ENCODE results near the gene JAKMIP1. TPM values are rescaled to one million over a fixed set of nuclear protein-coding genes. Genes with fewer than 3 reads are reported as not detected.

Gene JAKMIP1
- polyA plus RNA-seq, 1 donor from 2014 or later: 15.3 TPM

GRCh38 chr4:6160536-6160935, 39.8 kb downstream of the JAKMIP1 start:
- H3K36me3 ChIP-seq (ENCODE audit: insufficient read depth, low read length): no peaks in the 10 kb centered on the region
- H3F3A ChIP-seq (ENCODE audit: insufficient read depth, low read length, poor library complexity, severe bottlenecking): no peaks in the 10 kb centered on the region
- peaks cover 11% of the 10 kb centered on the region for H3K9me3 ChIP-seq (ENCODE audit: low read length)
- no peak overlapping the region for H3K27ac ChIP-seq (ENCODE audit: low read length)
- no peak overlapping the region for H3K9ac ChIP-seq (ENCODE audit: low read length)
- H3K9me2 ChIP-seq (ENCODE audit: insufficient read depth, low read length): no peaks in the 10 kb centered on the region
- no peaks in the 10 kb centered on the region for H3K79me2 ChIP-seq (replicated peaks; ENCODE audit: insufficient read depth, low read length)
- H2AFZ ChIP-seq (ENCODE audit: low read depth, low read length): no peak overlapping the region
- H4K20me1 ChIP-seq (ENCODE audit: insufficient read depth): no peaks in the 10 kb centered on the region
- no peak overlapping the region for H3K4me2 ChIP-seq (ENCODE audit: low read length)
- no peak overlapping the region for H3K4me3 ChIP-seq (ENCODE audit: low read length)
- no peaks in the 10 kb centered on the region for H3K27me3 ChIP-seq (ENCODE audit: insufficient read depth, low read depth, low read length)
- TF ChIP-seq EZH2 (IDR thresholded peaks at IDR 0.05; ENCODE audit: borderline replicate concordance, insufficient read depth, low read length, poor library complexity, severe bottlenecking) (no peak), EP300 (conservative IDR thresholded peaks at IDR 0.05; ENCODE audit: poor library complexity, severe bottlenecking) (no peak), CTCF (IDR thresholded peaks at IDR 0.05; ENCODE audit: poor library complexity, severe bottlenecking) (no peak), MXI1 (conservative IDR thresholded peaks at IDR 0.05; ENCODE audit: poor library complexity, severe bottlenecking) (no peak), TAF1 (IDR thresholded peaks at IDR 0.05; ENCODE audit: low read depth) (no peak), SMC3 (conservative IDR thresholded peaks at IDR 0.05; ENCODE audit: poor library complexity) (no peak), POLR2AphosphoS5 (IDR thresholded peaks at IDR 0.05) (no peak), RAD21 (conservative IDR thresholded peaks at IDR 0.05) (no peak)
- TF ChIP-seq, protein P1, sequence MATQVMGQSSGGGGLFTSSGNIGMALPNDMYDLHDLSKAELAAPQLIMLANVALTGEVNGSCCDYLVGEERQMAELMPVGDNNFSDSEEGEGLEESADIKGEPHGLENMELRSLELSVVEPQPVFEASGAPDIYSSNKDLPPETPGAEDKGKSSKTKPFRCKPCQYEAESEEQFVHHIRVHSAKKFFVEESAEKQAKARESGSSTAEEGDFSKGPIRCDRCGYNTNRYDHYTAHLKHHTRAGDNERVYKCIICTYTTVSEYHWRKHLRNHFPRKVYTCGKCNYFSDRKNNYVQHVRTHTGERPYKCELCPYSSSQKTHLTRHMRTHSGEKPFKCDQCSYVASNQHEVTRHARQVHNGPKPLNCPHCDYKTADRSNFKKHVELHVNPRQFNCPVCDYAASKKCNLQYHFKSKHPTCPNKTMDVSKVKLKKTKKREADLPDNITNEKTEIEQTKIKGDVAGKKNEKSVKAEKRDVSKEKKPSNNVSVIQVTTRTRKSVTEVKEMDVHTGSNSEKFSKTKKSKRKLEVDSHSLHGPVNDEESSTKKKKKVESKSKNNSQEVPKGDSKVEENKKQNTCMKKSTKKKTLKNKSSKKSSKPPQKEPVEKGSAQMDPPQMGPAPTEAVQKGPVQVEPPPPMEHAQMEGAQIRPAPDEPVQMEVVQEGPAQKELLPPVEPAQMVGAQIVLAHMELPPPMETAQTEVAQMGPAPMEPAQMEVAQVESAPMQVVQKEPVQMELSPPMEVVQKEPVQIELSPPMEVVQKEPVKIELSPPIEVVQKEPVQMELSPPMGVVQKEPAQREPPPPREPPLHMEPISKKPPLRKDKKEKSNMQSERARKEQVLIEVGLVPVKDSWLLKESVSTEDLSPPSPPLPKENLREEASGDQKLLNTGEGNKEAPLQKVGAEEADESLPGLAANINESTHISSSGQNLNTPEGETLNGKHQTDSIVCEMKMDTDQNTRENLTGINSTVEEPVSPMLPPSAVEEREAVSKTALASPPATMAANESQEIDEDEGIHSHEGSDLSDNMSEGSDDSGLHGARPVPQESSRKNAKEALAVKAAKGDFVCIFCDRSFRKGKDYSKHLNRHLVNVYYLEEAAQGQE (IDR thresholded peaks at IDR 0.05; ENCODE audit: borderline replicate concordance): no peak

GRCh38 chr4:6157926-6158325, 42.4 kb downstream of the JAKMIP1 start:
- H3K27me3 ChIP-seq (ENCODE audit: insufficient read depth, low read depth, low read length): no peaks in the 10 kb centered on the region
- TF ChIP-seq EP300 (conservative IDR thresholded peaks at IDR 0.05; ENCODE audit: poor library complexity, severe bottlenecking) (no peak), EZH2 (IDR thresholded peaks at IDR 0.05; ENCODE audit: borderline replicate concordance, insufficient read depth, low read length, poor library complexity, severe bottlenecking) (no peak), CTCF (IDR thresholded peaks at IDR 0.05; ENCODE audit: poor library complexity, severe bottlenecking) (no peak), TAF1 (IDR thresholded peaks at IDR 0.05; ENCODE audit: low read depth) (no peak), SMC3 (conservative IDR thresholded peaks at IDR 0.05; ENCODE audit: poor library complexity) (no peak), POLR2AphosphoS5 (IDR thresholded peaks at IDR 0.05) (no peak), RAD21 (conservative IDR thresholded peaks at IDR 0.05) (no peak), MXI1 (conservative IDR thresholded peaks at IDR 0.05; ENCODE audit: poor library complexity, severe bottlenecking) (no peak)
- TF ChIP-seq, protein P1 (IDR thresholded peaks at IDR 0.05; ENCODE audit: borderline replicate concordance): no peak
- H3K9me2 ChIP-seq (ENCODE audit: insufficient read depth, low read length): no peaks in the 10 kb centered on the region
- no peak overlapping the region for H2AFZ ChIP-seq (ENCODE audit: low read depth, low read length)
- H3F3A ChIP-seq (ENCODE audit: insufficient read depth, low read length, poor library complexity, severe bottlenecking): no peaks in the 10 kb centered on the region
- H3K36me3 ChIP-seq (ENCODE audit: insufficient read depth, low read length): no peaks in the 10 kb centered on the region
- H3K9ac ChIP-seq (ENCODE audit: low read length): no peak overlapping the region
- no peak overlapping the region for H3K4me2 ChIP-seq (ENCODE audit: low read length)
- peaks cover 5% of the 10 kb centered on the region for H3K9me3 ChIP-seq (ENCODE audit: low read length)
- H4K20me1 ChIP-seq (ENCODE audit: insufficient read depth): no peaks in the 10 kb centered on the region
- H3K4me3 ChIP-seq (ENCODE audit: low read length): no peak overlapping the region
- no peak overlapping the region for H3K27ac ChIP-seq (ENCODE audit: low read length)
- no peaks in the 10 kb centered on the region for H3K79me2 ChIP-seq (replicated peaks; ENCODE audit: insufficient read depth, low read length)

All from neural cell (in vitro differentiated cells).